Forelimb muscle (tissue), 1 donor: ENCODE data around the gene ACOT6. TPM values are rescaled to one million over a fixed set of nuclear protein-coding genes. Genes with fewer than 3 reads are reported as not detected.
"Not testable (repeated sequence)": the region's sequence is repeated elsewhere in the genome, so short reads cannot be mapped to it uniquely, and the experiment has no call there.

Experiments used
- DNase-seq: peaks from one replicate; pipeline ENCODE4 v3.0.0-alpha.2; 2013; ENCODE audit warnings: low read depth
- polyA plus RNA-seq: library from polyadenylated mRNA; unstranded; fragments of 120-200 nt; gene quantifications from one replicate; pipeline ENCODE4 v1.2.1, GENCODE V29; 2013; ENCODE audit not compliant: insufficient read length

ACOT6 gene
- polyA plus RNA-seq, 1 donor, result not detected

DNA sequence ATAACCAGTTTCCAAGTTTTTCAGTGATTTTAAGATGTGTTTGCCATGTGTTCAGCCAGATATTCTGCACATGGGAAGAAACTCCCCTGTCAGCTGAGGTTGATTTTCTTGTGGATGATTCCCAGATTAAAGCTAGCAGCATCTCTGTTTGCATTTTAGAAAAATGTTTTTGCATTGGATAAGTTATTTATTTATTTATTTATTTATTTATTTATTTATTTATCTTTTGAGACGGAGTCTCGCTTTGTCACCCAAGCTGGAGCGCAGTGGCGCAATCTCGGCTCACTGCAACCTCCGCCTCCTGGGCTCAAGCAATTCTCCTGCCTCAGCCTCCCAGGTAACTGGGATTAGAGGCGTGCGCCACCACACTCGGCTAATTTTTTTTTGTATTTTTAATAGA, 17.8 kb upstream of the ACOT6 start:
- DNase-seq, result no peak

DNA sequence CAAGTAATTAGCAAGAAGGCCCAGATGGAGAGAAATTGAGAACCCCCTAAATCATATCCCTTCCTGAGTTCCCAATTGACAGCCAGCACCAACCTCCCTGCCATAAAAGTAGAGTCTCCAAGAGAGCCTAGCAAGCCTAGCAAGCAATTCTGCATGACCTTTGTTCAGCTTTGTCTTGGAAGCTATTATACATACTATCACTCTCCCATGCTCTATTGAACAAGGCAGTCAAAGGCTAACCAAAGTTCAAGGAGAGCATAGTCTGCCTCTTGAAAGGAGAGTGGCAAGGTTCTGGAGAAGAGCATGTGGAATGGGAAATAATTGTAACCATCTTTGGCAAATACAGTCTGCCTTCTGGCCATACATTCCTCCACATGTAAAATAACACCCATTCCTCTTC, 12.8 kb upstream of the ACOT6 start:
- no peak for DNase-seq

- DNase-seq, result no peak
These were observed 9.3 kb upstream of the ACOT6 start for GRCh38 chr14:73602994-73603393.

GRCh38 chr14:73606271-73606670, 6.0 kb upstream of the ACOT6 start:
- DNase-seq, result no peak

- DNase-seq, result no peak
These were observed 5.1 kb upstream of the ACOT6 start for GRCh38 chr14:73607241-73607640.

GRCh38 chr14:73610687-73611086, 1.6 kb upstream of the ACOT6 start:
- no peak for DNase-seq

- no peak for DNase-seq
These were observed 698 bp downstream of the ACOT6 start for GRCh38 chr14:73613046-73613383.

DNA sequence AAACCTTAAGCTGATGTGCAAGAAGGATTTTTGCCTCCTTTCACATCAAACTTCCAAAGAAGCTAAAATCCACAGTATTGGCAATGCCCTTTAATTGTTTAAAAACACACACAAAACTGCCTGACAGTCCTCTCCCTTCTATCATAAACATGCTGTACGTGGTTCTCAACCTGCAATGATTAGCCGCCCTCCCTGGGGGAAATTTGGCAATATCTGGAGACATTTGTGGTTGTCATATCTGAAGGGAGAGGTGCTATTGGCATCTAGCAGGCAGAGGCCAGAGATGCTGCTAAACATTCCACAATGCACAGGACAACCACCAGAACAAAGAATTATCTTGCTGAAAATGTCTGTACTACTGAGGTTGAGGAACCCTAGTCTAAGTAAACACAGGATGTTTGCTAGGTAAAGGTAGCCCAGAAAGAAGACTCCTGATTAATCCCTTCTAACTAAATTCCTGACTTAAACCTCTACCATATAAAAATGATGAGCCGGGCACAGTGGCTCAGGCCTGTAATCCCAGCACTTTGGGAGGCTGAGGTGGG, 1.2 kb downstream of the ACOT6 start:
- no peak for DNase-seq

- no peak for DNase-seq
These were observed 4.5 kb downstream of the ACOT6 start for GRCh38 chr14:73616831-73617230.

- no peak for DNase-seq
These were observed 7.2 kb downstream of the ACOT6 start for GRCh38 chr14:73619524-73619923.

- no peak for DNase-seq
These were observed 8.0 kb downstream of the ACOT6 start for GRCh38 chr14:73620268-73620667.

DNA sequence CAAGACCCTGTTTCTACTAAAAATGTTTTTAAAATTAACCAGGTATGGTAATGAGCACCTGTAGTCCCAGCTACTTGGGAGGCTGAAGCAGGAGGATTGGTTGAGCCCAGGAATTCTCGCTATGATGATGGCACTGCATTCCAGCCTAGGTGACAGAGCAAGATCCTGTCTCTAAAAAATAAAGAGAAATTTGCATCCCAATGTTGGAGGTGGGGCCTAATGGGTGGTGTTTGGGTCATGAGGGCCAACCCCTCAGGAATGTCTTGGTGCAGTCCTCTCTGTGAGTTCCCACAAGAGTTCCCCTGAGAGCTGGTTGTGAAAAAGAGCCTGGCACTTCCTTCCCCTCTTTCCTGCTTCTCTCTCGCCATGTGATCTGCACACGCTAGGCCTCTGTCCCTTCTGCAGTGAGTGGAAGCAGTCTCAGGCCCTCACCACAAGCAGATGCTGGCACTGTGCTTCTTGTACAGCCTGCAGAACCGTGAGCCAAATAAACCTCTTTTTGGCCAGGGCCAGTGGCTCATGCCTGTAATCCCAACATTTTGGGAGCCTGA, 11.3 kb downstream of the ACOT6 start:
- no peak for DNase-seq

GRCh38 chr14:73625706-73626105, 13.4 kb downstream of the ACOT6 start:
- no peak for DNase-seq

GRCh38 chr14:73627151-73627558, 14.8 kb downstream of the ACOT6 start:
- no peak for DNase-seq

DNA sequence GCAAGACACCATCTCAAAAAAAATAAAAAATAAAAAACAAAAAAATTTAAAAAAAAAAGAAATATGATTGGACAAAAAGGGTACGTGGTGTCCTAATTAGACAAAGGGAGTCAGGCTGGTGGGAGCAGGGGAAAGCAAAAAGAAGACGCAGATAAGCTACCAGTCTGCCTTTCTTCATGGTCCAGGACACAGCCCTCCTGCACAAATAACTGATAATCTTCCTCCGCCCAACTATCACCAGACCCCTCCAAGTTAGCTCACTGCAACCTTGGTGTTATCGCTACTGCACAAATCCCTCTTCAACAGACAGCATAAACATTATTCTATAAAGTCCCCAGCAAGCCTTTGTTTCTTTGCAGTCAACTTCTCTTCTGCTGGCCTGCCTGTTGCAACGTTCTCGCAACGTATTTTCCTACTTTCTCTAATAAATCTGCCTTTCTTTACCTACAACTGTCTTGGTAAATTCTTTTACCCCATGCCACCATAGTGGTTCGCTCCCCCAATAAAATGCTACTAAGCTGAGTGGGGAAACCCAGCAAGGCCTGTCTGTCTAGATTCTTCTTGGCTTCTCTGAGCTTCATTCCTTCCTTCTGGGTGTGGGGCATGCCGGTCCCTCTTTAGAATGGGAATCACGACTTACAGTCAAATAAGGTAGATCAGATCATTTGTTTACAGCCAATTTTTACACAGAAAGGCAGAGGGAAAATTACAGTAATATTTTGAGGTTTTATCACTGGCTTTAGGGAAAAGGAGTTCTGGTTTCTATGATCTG, 17.9 kb downstream of the ACOT6 start:
- DNase-seq, result no peak

DNA sequence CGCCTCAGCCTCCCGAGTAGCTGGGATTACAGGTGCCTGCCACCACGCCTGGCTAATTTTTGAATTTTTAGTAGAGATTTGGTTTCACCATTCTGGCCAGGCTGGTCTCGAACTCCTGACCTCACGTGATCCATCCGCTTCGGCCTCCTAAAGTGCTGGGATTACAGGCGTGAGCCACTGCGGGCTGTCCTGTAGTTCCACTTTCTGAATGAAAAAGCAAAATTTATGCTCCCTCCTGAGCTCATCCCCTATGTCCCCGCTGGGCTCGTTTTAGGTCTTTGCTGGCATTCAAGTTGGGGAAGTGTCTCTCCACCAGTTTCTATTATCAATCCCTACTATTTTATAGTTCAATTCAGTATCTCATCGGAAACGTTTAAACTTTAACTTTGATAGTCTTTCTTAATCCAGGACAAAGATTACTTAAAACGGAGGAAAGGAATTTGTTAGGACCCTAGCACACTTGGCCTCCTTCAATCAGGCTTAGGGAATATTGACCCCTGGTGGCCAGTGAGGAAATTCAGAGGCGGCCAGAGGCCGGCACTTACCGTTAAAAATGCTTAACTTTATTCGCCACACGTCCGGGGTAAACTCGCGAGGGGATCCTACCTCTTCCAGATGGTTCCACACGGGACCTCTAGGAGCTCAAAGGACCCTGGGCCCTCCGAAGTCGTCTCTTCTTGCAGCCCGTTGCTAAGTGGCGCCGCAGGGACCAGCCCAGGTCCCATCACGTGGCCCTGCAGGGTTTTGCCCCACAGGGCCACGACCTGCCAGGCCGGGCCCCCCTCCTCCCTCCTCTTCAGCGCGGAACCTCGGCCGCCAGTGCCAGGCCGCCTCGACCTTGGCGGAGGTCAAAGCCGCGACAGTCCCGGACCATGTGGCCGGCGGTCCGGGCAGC, 21.0 kb downstream of the ACOT6 start:
- peak; percentile 61 for DNase-seq

DNA sequence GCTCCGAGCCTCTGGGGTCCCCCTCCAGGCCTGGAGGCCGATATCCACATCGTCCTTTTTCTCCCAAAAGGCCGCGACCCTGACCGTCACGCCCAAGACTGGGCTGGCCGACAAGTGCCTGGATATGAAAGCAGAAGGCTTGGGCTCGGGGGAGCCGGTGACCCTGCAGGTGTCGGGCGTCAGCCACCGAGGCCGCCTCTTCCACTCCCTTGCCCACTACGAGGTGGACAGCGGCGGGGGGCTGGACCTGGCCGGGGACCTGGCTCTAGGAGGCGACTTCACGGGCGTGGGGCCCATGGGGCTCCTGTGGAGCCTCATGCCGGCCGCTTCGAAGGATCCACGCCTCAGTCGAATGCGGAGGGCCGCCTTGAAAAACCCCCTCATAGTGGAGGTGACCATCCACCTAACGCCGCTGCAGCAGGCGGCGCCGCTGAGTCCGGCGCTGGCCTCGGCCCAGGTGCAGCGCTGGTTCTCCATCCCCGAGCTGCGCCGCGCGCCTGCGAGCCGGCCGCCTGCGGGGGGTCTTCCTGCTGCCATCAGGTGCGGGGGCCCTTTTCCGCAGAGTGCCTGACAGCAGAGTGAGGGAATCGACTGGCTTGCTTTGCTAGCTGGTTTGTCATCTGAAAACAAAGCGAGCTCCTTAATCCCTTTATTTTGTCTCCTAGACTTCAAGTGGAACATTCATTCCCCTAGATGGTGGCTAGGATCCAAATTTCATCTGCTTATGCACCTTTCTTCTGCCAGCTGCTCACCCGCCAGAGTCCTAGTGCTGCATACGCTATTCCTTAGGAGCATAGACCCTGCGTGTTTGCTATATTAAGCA, 21.9 kb downstream of the ACOT6 start:
- DNase-seq, result no peak

- not testable (repeated sequence) for DNase-seq
These were observed 24.0 kb downstream of the ACOT6 start for GRCh38 chr14:73636355-73636754.

DNA sequence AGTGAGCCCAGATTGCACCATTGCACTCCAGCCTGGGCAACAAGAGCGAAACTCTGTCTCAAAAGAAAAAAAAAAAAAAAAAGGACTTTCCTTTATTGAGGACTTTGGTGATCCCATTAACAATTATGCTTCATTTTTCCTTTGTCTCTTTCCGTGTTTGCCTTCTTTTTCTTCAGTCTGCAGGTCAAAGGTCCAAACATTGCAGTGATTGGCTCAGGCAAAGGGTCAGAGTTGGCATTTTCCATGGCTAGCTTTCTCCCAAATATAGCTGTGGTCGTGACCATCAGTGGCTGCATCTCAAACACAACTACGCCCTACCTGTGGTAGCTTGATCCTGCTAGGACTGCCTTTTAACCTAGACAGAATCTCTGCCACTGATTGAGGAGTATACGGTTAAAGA, 25.5 kb downstream of the ACOT6 start:
- no peak for DNase-seq

DNA sequence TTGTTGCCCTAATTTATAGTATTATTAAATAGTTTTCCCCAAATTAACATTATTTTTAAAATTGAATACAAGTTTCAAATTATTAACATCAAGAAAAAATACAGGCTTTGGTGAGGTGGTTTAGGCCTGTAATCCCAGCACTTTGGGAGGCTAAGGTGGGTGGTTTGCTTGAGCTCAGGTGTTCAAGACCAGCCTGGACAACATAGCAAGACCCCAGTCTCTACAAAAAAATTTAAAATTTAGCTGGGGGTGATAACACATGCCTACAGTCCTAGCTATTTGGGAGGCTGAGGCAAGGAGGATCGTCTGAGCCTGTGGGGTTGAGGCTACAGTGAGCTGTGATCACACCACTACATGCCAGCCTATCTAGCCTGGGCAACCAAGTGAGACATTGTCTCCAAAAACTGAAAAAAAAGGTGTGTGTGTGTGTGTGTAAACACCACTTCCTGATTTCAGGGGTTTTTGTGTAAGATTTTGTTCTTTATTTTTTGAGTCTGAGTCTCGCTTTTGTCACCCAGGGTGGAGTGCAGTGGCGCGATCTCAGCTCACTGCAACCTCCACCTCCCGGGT, 28.6 kb downstream of the ACOT6 start:
- DNase-seq, result no peak

DNA sequence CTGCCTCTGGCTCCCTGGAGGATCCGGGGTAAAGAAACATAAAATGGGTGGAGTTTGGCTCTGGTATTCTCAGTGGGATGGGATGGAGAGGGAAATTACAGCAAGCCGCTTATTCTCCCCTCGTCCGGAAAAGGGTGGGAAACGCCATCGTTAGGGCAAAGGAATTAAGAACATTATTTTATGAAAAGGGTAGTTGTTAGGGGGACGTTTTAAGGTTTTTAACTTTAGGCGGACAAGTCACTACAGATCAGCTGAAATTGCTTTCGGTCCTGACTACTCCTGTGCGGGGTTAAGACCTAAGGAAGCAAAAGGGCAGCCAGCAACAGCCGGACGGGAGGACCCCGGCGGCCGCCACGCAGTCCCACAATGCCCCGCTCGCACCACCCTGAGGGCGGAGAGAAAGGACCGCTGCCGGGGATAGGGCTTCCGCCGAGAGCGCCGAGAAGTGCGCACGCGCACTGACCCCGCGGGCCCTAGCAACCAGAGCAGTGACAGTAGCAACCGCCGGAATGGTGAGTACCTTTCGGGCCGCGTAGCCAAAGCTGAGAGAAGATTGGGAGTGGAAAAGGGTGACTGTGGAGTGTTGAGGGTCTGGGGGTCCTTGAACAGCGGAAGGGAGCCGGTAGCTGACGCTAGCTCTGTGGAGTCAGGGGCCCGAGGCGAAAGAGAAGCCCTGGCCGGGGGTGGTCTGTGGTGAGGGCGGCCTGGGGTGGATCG, 32.4 kb downstream of the ACOT6 start, which contains the start of gene DNAL1:
Gene DNAL1 (plus strand): TSS at position 456 of the 717 bp plus-strand sequence. CDS start 54 bp downstream, at position 510.
- DNase-seq, result peak; percentile 79
